Measurements from ENCODE around the gene FERMT3. TPM values are rescaled to one million over a fixed set of nuclear protein-coding genes. Genes with fewer than 3 reads are reported as not detected.

FERMT3 gene
- total and polyA plus RNA-seq, 12 donors: 2.3 to 30.8 (median 6.8) TPM

GRCh38 chr11:64208086-64208795, 1.7 kb downstream of the FERMT3 start:
- TF ChIP-seq CTCF (IDR thresholded peaks at IDR 0.05): no peak
- Histone ChIP-seq H3K27me3 (no peaks in the 10 kb centered on the region), H3K36me3 (peaks cover 0 to 72% (median 18%) of the 10 kb centered on the region in 9 donors), H3K4me3 (peak overlapping the region in 9 of 10 donors; percentile 28 to 76 (median 51)), H3K27ac (peak overlapping the region; percentile 82 to 99 (median 91)), H3K9me3 (no peaks in the 10 kb centered on the region), H3K4me1 (peaks cover 7 to 55% (median 39%) of the 10 kb centered on the region in 9 donors)
- DNase-seq (no peak), ATAC-seq (peak in 4 of 8 donors; percentile 1 to 15 (median 3))
- 75 to 85% methylated on average over 23 of the region's 23 CpGs for WGBS, 2 donors
- intact Hi-C loops (cut with DNase I): loop anchor here in 3 of 10 donors (5.0 kb wide), 2 partner anchors 89 to 94 kb away; partner anchors contain the start of gene CATSPERZ (in 1 of the 3)

- DNase-seq (no peak), ATAC-seq (no peak)
- no peak for TF ChIP-seq CTCF (IDR thresholded peaks at IDR 0.05)
- 83 to 88% methylated on average over 18 of the region's 18 CpGs for WGBS, 2 donors
- Histone ChIP-seq H3K27me3 (no peaks in the 10 kb centered on the region), H3K27ac (peak overlapping the region in 8 of 10 donors; percentile 84 to 99 (median 92)), H3K4me1 (peaks cover 7 to 55% (median 39%) of the 10 kb centered on the region in 9 donors), H3K9me3 (no peaks in the 10 kb centered on the region), H3K36me3 (peaks cover 0 to 71% (median 11%) of the 10 kb centered on the region in 9 donors), H3K4me3 (peak overlapping the region in 1 of 10 donors; percentile 76)
- intact Hi-C loops (cut with DNase I): loop anchor here in 3 of 10 donors (5.0 kb wide), 2 partner anchors 88 to 93 kb away; partner anchors contain the start of gene CATSPERZ (in 1 of the 3)
Observed at GRCh38 chr11:64208796-64209562, 2.5 kb downstream of the FERMT3 start.

DNA sequence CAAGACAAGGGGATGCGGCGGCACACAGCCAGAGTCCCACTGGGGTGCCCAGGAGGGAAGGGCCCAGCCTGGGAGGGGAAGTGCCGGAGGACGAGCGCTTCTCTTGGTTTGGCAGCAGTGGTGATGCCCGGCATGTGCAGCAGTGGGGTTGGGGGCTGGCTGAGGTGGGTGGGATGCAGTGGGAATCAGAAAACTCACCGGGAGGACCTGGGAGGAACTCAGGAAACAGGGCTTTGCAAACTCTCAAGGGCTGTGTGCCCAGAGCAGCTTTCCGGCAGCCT, 3.0 kb downstream of the FERMT3 start:
- Histone ChIP-seq H3K27me3 (no peaks in the 10 kb centered on the region), H3K9me3 (no peaks in the 10 kb centered on the region), H3K36me3 (peaks cover 0 to 71% (median 8%) of the 10 kb centered on the region in 9 donors), H3K4me1 (peaks cover 7 to 50% (median 35%) of the 10 kb centered on the region in 9 donors), H3K4me3 (no peak overlapping the region), H3K27ac (peak overlapping the region in 1 of 10 donors; percentile 93)
- intact Hi-C loops (cut with DNase I): loop anchor here in 3 of 10 donors (5.0 kb wide), 2 partner anchors 88 to 93 kb away; partner anchors contain the start of gene CATSPERZ (in 1 of the 3)
- DNase-seq (no peak), ATAC-seq (no peak)
- no peak for TF ChIP-seq CTCF (IDR thresholded peaks at IDR 0.05)
- WGBS, 2 donors: 86 to 93% methylated on average over 8 of the region's 8 CpGs

DNA sequence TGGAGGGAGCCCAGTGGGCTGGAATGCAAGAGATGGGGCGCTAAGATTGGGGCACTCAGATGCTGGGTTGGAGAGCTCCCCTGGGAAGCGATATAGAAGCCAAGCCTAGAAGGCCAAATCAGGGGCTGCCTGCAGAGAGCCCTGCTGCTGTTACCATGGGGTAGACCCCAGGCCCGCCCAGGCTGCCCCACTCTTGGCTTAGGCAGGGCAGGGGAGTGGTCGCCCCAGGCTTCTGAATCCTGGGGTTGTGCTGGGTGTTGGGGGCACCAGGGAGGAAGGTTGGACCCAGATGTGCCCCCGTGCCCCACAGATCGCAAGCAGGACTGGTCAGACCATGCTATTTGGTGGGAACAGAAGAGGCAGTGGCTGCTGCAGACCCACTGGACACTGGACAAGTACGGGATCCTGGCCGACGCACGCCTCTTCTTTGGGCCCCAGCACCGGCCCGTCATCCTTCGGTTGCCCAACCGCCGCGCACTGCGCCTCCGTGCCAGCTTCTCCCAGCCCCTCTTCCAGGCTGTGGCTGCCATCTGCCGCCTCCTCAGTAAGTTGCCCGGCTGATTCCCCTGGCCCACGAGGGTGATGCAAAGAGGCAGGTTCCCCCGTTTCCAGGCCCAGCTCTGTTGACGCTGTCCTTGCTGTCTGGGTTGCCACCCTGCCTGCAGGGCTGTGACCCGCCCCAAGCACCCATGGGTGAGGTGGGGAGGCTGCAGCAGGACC, 3.9 kb downstream of the FERMT3 start:
- Histone ChIP-seq H3K36me3 (peaks cover 0 to 71% (median 8%) of the 10 kb centered on the region in 9 donors), H3K4me3 (no peak overlapping the region), H3K9me3 (no peaks in the 10 kb centered on the region), H3K27ac (no peak overlapping the region), H3K27me3 (no peaks in the 10 kb centered on the region), H3K4me1 (peaks cover 4 to 41% (median 27%) of the 10 kb centered on the region in 9 donors)
- WGBS, 2 donors: 95% methylated on average over 23 to 24 of the region's 24 CpGs
- intact Hi-C loops (cut with DNase I): no loop called here
- DNase-seq: no peak
- TF ChIP-seq CTCF (IDR thresholded peaks at IDR 0.05): no peak
- no peak for ATAC-seq
